ENCODE results near the gene NPHS1.

The NPHS1 gene

DNA sequence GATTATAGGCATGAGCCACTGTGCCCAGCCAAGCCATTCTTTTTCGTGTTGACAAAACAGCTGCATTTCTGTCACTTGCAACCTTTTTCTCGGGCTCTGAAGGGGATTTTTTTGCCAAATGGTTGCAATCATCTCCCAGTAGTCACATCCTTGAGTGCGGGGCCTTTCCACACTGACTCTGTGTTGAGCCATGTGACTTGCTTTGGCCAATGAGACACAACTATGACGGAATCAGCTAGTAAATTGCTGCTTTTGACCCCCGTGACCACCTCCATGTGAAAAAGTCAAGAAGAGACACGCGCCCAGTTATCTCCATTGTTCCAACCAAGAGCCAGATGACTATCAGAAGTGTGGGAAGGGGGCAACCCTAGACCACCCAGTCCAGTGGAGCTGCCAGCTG, 18.3 kb downstream of the NPHS1 start:
- H3K4me3 ChIP-seq (ENCODE audit: low read depth, low read length) = no peak overlapping the region
- TF ChIP-seq, protein P1, sequence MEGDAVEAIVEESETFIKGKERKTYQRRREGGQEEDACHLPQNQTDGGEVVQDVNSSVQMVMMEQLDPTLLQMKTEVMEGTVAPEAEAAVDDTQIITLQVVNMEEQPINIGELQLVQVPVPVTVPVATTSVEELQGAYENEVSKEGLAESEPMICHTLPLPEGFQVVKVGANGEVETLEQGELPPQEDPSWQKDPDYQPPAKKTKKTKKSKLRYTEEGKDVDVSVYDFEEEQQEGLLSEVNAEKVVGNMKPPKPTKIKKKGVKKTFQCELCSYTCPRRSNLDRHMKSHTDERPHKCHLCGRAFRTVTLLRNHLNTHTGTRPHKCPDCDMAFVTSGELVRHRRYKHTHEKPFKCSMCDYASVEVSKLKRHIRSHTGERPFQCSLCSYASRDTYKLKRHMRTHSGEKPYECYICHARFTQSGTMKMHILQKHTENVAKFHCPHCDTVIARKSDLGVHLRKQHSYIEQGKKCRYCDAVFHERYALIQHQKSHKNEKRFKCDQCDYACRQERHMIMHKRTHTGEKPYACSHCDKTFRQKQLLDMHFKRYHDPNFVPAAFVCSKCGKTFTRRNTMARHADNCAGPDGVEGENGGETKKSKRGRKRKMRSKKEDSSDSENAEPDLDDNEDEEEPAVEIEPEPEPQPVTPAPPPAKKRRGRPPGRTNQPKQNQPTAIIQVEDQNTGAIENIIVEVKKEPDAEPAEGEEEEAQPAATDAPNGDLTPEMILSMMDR (IDR thresholded peaks at IDR 0.05; ENCODE audit: borderline replicate concordance, insufficient read depth, low read depth, low read length) = no peak

DNA sequence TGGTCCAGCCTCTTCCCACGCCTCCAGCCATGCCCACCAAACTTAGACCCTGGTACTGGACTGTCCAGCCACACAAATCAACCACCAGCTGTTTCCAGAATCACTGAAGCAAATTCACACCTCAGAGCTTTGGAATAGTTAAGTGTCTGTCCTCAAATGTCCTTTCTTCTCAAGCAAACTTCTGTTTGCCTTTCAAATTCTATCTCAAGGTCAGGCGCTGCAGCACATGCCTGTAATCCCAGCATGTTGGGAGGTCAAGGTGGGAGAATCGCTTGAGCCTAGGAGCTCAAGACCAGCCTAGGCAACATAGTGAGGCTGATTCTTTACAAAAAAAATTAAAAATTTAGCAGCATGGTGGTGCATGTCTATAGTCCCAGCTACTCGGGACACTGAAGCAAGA, 20.2 kb downstream of the NPHS1 start:
- no peak overlapping the region for H3K4me3 ChIP-seq (ENCODE audit: low read depth, low read length)
- TF ChIP-seq, protein P1 (IDR thresholded peaks at IDR 0.05; ENCODE audit: borderline replicate concordance, insufficient read depth, low read depth, low read length) = no peak

DNA sequence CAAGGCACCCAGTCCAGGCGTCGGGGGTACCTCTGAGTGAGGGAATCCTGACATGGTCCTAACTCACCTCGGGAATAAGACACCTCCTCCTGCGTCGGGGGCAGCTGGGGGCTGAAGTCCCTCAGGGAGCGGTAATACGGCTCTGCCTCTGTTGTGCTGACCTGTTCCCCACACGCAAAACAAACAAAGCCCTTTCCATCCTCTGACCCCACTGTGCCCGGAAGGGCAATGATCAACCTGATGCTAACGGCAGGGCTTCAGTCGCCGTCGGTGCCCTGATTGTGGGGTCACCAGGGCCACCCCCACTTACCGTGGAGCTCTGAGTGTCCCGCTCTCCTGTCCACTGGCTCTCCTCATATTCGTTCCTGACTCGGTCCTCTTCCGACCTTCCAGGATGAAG, 21.3 kb downstream of the NPHS1 start:
- TF ChIP-seq, protein P1 (IDR thresholded peaks at IDR 0.05; ENCODE audit: borderline replicate concordance, insufficient read depth, low read depth, low read length) = no peak
- no peak overlapping the region for H3K4me3 ChIP-seq (ENCODE audit: low read depth, low read length)

DNA sequence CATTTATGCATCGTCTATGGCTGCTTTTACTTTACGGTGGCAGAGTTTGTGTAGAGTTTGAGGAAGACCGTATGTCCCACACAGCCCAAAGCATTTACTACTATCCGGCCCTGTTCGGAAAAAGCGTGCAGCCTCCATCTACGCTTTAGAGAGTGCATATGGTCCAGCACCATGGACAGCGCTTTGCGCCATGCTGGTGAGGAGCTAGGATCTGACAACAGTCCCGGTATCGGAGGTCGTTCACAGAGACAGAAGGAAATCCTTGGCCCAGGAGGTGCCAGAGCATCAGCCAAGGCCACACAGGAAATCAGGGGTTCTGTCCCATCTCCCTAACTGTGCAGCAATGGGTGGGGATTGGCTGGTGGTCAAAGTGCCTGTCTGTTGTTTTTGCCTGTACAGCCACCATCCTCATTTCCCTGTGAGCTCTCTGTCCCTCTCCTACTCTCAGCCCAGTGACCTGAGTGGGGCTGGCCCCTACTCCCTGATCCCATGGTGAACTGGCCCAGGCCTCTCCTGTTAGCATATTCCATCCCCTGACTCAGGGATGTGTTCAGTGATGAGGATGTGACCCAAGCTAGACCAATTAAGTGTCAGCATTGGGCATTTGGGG, 23.5 kb downstream of the NPHS1 start:
- no peak overlapping the region for H3K4me3 ChIP-seq (ENCODE audit: low read depth, low read length)
- TF ChIP-seq, protein P1 (IDR thresholded peaks at IDR 0.05; ENCODE audit: borderline replicate concordance, insufficient read depth, low read depth, low read length) = no peak

DNA sequence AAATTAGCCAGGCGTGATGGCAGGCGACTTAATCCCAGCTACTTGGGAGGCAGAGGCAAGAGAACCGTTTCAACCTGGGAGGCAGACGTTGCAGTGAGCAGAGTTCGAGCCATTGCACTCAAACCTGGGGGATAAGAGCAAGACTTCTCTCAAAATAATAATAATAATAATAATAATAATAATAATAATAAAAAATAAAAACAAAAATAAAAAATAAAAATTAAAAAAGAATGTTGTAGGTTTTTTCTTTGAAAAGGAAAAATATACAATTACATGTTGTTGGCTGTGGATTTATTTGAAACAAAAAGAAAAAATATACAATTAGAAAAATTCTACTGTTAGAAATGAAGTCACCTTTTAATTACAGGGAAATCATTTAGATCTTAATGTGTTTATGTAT, 28.2 kb downstream of the NPHS1 start:
- TF ChIP-seq, protein P1 (IDR thresholded peaks at IDR 0.05; ENCODE audit: borderline replicate concordance, insufficient read depth, low read depth, low read length) = no peak
- no peak overlapping the region for H3K4me3 ChIP-seq (ENCODE audit: low read depth, low read length)

DNA sequence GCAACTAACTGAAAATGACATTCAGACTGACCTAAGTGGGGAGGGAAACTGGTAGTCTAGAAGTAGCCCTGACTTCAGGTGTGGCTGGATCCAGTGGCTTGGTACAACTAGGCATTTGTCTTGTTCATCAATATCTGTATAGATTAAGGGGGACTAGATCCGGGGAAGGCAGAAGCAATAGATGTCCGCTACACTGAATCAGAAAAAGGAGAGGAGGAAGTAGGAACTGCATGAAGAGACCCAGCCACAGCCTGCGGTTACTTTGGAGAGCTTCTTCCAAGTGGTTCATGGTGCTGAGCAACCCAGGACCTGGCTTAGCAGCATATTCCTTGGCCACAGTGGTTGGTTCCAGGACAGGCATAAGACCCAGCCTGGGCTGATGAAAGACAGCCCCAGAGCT, 29.7 kb downstream of the NPHS1 start:
- H3K4me3 ChIP-seq (ENCODE audit: low read depth, low read length) = no peak overlapping the region
- TF ChIP-seq, protein P1 (IDR thresholded peaks at IDR 0.05; ENCODE audit: borderline replicate concordance, insufficient read depth, low read depth, low read length) = no peak

DNA sequence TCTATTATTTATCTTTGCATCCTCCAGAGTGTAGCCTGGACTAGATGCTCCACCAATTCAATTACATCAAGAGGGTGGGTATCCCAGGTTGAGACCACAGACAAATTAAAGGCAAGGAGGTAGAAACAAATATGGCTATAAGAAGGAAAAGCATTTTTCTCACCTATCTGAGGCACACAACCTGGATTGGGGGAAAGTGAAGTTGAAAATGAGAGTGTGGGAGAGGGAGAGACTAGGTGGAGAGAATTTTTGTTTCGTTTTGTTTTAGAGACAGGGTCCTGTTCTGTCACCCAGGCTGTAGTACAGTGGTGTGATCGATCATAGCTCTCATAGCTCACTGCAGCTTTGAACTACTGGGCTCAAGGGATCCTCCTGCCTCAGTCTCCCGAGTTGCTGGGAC, 33.9 kb downstream of the NPHS1 start:
- no peak overlapping the region for H3K4me3 ChIP-seq (ENCODE audit: low read depth, low read length)
- TF ChIP-seq, protein P1 (IDR thresholded peaks at IDR 0.05; ENCODE audit: borderline replicate concordance, insufficient read depth, low read depth, low read length) = no peak

Measured in GM12875 (cell line).